SU-DHL-6 (cell line): Measurements from ENCODE around the gene SLN.

Experiments used
- CTCF ChIP-seq: fragments of 200-600 bp; sonication (generic); IDR thresholded peaks from one replicate; pipeline ENCODE4 v1.5.1; 2017; ENCODE audit warnings: antibody characterized with exemption, mild to moderate bottlenecking, low read length, moderate library complexity; ENCODE audit not compliant: insufficient read depth, poor library complexity, severe bottlenecking
- EZH2phosphoT487 ChIP-seq: fragments of 200-600 bp; sonication (generic), shearing (Covaris generic); conservative IDR thresholded peaks from 2 replicates; pipeline ENCODE4 v1.6.1; 2018; ENCODE audit warnings: mild to moderate bottlenecking, antibody characterized with exemption, low read length, moderate library complexity, mixed read lengths

- TF ChIP-seq CTCF (no peak), EZH2phosphoT487 (no peak)
These were observed at the start of gene SLN for GRCh38 chr11:107711861-107712755.
